AG08395 (cell line): ENCODE data around the gene SLC39A11.
A peak's percentile ranks its signal among the peaks of the same experiment; 100 is the strongest.
"Not testable (repeated sequence)": the region's sequence is repeated elsewhere in the genome, so short reads cannot be mapped to it uniquely, and the experiment has no call there.

ENCODE experiments used
- DNase-seq: peaks from one replicate; pipeline ENCODE4 v3.0.0; 2012; ENCODE audit warnings: mixed read lengths, low spot score

Gene SLC39A11

DNA sequence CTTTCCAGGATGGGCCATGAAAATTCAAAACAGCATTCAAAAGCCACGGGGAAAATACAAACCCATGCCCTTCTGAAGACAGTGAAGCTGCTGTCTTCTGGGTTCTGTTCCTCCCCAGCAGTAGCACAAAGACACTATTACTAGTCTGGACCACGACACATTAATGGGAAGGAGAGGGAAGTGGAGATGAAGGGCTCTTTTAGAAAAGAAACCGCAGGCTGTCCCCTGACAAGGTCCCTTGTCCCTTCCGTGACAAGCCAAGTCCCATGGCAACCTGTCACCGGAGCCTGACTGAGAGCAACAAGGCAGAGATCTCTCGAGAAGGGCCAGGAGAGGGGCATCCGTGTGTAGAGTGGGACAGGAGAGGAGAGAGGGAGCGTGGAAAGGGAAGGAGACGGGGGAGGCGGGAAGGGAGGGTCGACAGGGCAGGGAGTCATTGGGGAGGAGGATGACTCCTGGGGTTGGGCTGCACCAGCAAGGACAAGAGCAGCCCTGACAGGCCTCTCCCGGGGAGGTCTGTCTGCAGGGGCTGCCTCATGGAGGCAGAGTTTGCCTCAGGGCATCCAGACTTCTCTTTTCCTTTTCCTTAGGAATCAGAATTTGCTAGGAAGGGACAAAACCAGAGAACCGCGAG, 436.2 kb downstream of the SLC39A11 start:
- no peak for DNase-seq

DNA sequence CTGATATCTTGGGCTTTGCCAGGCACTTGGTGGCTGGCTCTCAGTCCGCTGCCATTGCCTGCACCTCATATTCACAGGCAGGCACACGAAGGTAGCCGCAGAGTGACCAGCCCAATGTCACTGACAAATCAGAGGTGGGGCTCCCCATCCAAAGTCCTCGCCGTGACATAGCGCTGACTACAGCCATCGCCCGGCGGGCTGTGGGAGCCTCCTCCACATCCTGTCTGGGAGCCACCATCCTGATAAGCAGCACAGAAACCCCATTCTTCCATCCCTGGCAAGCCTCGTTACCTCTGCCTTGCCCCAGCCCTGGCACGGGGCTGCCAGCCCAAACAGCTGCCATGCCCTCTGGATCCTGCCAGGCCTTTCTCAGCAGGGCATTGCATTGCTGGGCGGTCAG, 437.8 kb downstream of the SLC39A11 start:
- DNase-seq, result no peak

DNA sequence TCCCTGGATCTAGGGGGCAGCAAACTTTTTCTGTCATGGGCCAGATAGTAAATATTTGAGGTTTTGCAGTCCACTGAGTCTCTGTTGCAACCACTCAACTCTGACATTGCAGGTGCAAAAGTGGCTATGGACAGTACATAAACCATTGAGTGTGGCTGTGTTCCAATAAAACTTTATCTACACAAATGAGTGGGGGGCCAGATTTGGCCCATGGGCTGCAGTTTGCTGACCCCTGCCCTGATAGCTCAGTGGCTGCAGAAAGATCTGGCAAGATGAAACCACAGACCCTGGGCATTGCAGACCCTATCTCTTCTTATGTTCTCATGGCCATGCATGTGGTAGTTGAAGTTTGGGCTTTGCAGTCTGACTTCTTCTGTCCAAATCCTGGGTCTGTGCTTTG, 440.5 kb downstream of the SLC39A11 start:
- no peak for DNase-seq

DNA sequence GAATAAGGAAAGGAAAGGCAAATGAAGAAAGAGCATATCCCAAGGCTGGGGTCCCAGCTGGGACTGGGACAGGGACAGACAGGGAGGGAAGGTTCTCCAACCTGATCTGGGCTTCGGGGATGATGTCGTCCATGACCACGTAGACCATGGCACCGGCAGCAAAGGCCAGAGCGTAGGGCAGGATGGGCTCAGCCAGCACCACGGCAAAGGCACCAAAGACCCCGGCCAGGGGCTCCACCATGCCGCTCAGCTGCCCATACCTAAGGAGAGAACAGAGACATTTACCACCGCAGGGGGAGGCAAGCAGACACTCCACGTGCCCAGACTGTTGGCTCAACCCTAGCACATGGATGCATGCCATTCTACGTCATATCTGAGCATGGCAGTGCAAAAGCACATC, 443.8 kb downstream of the SLC39A11 start:
- no peak for DNase-seq

DNA sequence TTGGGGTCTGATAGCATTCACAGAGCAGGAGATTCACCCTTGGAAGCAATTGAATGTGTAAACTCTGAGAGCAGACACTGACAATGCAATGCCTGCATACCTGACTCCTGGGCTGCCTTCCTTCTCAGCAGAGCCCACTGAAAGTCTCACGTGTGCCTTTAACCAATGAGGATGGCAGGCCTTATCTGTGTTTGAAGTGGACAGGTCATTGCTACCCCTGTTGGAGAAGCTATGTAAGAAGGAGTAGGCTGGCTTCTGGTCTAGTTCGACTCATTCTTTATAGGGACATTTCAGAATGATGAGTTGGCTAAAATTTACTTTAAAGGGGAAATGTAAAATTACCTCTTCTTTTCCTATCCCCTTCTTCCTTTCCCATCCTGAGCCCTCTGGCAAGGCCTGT, 446.3 kb downstream of the SLC39A11 start:
- no peak for DNase-seq

DNA sequence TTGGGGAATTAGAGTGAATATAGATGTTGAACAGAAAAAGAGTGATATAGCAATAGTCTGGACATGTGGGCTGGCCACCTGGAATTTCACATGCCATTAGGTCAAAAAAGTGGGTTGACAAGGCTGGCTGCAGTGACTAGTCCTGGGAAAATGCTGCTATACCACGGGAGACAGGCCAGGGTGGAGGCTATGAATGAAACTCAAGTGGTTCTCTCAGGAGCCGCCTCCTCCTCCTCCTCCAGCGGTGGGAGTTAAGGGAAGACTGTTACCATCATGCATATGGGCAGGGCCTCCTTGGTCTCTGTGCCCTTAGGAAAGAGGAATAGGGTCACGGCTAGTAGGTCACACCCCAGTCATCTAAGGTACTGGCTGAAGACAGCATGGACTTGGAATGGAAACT, 448.0 kb downstream of the SLC39A11 start:
- no peak for DNase-seq

DNA sequence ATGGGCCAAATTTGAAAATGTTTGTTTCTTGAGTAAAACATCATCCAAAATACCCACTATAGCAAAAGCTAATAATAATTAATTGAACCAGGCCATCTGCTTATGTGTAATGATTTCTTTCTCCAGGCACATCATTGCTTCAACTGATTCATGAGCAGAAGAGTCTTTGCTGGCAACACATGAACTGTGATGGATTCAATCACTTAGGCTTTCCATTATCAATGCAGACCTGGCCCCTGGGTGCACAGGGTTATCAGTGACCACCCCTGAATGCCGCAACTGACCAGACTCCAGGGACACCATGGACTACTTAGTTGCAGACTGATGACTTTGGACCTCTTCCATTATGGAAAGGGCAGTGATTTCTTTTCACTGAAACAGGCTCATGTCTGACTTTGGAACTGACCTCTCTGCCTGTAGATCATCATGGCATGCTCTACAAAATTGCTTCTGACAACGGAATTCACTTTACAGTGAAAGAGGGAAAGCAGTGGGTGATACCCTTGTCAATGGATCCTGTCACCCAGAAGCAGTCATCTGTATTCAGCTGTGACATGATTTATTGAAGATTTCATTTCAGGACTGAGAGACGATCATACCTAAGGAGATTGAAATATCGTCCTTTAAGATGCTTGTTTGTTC, 448.8 kb downstream of the SLC39A11 start:
- no peak for DNase-seq

DNA sequence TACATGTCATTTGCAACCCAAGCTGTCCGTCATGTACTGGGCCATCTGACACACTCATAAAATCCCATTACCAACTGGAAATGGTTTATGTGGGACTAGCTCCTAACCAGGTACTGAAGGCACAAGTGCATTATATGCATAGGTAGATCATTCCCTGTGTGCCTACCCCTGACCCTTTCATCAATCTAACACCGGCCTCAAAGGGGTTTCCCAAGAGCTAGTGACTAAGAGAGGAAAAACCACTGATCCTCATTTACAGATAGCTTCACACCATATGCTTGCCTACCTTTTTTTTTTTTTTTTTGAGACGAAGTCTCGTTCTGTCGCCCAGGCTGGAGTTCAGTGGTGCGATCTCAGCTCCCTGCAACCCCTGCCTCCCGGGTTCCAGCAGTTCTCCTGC, 449.8 kb downstream of the SLC39A11 start:
- DNase-seq, result no peak

DNA sequence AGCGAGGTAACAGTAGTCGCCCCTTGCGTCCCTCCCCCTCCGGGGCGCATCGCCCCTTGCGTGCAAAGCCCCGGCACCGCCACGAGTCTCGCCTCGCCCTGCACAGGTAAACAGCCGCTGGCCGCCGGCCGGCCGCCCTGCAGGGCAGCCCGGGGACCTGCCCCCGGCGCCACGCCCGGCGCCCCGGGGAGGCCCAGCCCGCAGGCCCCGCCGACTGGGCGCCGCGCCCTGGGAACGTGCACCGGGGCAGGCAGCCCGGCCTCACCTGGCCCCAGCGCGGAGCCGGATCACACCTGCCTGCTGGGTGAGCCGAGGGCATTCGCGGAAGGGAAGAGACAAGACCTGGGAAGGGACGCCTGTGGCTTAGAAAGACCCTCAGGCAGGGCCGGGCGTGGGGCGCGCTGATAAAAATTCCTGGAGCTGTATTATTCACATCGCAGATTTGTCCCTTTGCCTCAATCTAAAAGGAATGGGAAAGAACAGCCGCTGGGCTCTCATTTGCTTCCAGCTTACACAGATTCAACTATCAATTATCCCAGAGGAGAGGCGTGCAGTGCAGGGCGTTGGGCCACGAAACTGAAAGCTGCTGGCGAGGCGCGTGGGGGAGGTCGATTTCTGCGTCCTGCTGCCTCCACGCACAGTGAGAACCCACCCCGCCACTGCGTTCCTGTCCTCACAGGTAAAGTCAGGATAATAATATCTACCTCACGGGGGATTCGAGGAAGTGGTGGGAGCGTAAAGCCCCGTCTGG, 451.9 kb downstream of the SLC39A11 start:
- no peak for DNase-seq

DNA sequence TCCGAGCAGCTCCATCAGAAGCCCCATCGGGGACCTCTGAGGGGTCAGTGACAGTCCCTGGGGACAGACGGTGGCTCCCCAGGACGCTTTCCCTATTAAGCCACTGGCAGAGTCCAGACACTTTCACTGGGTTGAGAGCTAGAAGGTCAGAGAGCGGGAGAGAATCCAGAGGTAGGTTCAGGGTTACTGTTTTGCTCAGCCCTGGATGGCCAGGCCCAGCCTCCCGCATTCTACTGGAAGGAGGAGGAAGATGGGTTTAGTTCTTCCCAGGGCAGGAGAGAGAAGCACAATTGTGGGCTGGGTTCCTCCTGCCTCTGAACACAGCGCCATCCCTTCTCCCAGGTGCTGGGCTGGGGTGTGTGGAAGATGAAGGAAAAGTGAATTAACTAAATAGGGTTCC, 452.8 kb downstream of the SLC39A11 start:
- no peak for DNase-seq

DNA sequence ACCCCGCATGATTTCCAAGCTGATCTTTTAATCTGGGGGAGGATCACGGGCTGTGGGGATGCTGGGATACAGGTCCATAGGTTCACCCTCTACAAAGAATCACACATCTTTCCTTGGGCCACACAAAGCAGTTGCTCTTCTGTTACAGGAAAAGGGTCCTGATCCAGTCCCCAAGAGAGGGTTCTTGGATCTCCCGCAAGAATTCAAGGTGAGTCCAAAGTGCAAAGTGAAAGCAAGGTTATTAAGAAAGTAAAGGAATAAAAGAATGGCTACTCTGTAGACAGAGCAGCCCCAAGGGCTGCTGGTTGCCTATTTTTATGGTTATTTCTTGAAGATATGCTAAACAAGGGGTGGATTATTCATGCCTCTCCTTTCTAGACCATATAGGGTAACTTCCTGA, 453.6 kb downstream of the SLC39A11 start:
- not testable (repeated sequence) for DNase-seq

DNA sequence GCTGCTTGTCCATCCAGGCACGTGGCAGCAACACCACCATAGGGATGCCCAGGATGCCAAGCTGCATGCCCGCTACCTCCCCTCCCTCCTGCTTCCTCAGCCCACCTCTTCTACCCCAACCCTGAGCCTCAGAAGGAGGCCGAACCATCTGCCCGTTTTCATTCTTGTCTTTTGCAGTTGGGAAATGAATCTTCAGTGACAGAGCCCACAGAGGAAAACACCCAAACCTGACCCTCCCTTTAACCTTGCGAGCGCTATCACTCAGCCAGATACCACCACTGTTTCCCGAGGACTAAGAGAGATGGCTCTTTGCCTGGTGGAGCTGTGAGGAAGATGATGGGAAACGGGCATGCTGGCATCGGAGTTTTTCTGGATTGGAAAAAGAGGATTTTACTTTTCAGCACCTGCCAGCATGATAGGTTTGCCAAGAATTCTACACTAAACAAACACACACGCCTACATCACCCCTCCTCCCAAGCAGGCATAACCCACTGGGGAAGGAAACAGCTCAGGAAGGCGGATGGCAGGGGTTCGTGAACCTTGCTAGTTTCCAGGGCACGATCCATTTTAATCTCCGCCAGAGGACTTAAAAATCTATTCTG, 457.4 kb downstream of the SLC39A11 start:
- no peak for DNase-seq

DNA sequence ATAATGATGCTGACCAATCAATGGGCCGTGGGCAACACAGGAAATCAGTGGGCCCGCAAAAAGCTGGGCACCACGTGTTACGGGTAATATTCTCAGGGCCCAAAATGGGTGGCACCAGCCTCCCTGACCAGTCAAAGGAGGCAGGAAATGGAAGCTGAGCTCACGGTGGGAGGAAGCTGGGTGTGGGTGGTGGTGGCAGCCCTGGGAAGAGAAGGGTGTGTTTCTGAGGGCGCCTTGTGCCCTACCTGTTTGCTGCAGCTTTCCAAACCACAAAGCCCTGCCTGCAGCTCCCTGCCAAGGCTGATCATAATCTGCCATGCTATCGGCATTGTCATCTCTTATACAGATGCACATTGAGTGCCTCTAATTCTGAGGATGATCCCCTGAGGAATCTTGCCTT, 457.9 kb downstream of the SLC39A11 start:
- DNase-seq, result no peak

DNA sequence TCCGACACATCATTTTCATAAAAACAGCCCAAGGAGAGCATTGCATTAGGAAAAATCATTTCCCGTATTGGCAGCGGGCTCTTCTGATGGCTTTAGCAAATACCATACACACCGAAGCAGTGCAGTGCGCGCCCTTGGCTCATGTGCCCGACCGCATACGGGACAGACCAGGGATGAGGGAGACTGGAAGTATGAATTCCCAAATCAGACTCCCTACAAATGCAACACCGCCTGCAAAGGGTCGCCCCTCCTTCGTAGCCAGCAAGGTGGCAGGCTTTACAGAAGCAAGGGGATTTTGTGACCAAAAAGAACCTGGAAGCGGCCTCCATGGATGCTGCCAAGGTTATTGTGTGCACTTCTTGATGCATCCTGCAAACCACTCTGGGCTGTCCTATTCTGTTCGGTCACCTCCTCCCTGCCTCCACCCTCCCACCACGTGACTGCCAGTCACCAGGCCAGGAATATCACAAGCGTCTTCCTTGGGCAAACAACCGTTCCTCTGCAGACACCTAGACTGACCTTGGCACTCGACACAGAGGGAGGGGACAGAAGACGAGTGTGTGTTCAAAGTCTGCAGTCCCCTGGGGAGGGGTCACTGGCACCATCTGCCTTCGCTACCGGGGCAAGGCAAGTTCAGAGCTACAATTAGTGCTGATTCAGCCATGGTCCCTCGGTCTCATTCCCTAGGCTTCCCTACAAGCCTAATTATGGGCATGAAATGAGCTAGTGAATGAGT, 460.4 kb downstream of the SLC39A11 start:
- no peak for DNase-seq

DNA sequence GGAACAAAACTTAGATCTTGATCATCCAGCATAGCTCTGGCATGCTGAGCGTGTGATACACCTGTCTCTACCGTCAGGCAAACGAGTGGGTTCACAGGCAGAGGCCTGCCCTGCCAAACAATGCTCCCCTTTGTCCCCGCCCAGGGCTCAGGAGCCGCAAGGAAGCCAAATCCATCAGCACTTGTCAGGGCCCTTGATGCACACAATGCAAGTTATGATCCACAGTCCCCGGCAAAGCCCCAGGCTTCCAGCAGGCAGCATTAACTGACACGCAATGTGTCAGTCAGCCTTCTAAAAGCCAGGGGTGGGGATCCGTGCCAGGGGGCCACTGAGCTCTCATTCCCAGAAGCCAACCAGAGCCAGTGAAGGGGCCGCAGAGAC, 460.9 kb downstream of the SLC39A11 start:
- no peak for DNase-seq

DNA sequence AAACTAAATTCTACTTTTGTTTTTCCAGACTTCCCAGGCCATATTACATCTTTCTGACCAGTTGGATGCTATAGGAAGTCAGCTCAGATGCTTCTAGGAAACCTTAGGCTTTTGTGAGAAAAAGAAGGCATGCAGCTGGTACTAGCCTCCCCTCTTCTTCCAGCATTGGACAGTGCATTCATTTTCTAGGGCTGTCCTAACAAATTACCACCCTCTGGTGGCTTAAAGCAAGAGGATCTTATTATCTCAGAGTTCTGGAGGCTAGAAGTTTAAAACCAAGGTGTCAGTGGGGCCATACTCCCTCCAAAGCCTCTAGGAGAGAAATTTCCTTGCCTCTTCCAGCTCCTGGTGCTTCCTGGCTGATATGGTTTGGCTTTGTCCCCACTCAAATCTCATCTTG, 467.8 kb downstream of the SLC39A11 start:
- DNase-seq, result no peak

DNA sequence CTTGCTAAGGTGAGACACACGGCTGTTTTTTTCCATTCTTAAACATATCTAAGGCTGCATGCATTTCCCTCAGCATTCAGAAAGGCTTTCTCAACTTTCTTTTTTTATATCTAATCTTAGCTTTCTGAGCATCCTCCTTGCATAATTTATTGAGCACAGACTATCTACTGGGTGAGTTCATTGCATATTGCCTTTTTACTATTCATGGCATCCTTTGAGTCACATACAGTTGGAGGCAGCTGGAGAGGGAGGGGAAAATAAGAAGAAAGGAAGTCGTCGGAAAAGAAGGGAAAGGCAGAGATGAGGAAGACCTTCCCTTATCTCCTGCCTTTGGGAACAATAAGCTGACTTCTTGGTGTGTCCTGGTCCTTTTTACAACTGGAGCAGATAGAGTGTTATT, 468.3 kb downstream of the SLC39A11 start:
- no peak for DNase-seq

DNA sequence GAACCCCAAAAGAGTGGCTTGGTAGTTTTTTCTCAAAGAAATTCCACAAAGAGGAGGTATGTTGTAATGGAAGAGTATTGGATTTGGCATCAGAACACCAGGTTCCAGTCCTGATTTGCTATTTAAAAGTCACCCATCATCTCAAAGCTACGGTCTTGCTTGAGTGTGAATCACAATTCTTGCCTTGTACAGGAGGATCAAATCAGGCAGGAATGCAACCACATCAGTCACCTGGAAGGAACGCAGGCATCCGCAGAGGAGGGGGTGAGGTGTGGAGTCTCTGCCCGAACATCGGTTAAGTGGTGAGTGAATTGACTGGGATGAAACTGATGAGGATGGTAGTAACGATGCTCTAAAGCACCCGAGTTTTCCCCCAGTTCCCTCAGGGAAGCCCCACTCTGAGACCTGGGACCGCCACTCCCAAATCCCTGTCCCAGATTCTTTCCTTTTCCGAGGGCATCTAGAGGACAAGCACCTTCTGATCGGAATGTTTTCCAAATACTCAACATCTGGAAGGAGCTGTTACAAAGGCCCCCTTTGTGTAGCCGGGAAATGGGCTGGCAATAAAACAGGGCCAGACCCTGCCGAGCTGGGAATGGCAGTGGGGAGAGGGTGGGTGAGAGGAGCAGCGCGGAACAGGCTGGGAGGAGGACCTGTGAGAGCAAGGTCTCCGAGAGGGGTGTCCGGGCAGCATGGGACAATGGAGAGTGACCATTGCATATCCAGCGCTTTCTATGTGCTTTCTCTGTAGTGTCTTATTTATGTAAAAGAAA, 469.6 kb downstream of the SLC39A11 start:
- DNase-seq, result no peak

DNA sequence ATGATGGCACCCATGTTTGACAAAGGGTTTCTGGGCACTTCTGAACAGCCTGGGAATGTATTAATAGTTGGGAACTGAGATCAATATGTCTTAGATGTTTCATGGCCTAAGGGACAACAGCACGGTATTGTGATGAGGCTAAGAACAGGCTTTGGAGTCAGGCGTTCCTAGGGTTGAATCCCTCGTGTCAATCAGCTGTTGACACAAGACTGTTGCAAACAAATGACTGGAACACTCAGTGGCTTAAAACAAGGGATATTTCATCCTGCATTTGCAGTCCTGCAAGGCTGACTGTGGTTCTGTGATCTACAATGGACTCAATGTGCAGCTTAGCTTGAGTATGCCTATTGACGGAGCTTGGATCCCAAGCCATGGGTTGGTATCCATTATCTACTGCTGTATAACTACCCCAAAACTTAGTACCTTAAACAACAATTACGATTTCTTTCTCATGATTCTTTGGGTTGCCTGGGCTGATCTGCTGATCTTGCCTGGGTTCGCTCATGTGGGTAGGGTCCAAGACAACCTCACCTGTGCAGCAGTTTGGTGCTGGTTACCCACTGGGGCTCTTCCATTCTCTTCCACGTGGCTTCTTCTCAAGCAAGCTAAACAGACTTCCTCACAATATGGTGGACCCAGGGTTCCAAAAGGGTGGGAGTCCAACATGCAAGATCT, 472.4 kb downstream of the SLC39A11 start:
- DNase-seq, result no peak

DNA sequence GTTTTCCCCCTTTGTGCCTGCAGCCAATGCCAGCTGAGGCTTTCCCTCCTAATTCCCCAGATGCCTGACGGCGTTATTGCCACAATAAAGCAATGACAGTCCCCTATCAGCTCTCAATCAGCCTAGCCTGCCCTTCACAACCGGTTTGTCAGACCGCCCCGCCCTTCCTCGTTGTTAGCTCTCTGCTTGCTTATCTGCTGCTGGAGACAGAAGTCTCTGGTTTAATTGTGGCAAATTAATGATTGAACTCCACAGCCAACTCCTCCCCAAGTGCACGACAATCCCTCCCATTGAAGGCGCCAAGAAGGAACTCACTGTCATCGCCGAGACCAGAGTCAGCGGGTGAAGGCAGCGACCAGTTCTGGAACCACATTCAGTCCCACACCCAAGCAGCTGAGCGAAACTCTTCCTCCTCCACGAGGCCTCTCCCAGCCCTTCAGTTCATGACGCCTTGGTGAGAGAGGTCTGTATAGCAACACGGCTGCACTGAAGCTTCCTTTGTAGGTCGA, 474.4 kb downstream of the SLC39A11 start:
- DNase-seq, result peak; percentile 38

DNA sequence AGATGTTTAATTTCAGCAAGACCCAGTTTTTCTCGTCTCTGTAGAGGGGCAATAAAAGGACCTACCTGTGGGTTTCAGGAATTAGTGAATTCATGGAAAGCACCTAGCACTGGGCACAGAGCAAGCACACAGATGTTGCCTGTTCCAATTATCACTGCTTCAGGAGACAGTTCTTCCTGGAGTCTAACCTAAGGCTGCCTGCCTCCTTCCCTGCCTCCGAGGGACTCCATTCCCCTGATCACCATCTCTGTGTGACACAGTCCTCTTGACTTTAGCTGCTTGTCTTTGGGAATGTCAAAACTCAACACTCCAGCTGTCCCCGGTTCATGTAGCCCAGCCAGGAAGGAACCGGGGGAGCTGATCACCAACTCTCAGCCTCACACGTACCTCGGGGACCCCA, 474.9 kb downstream of the SLC39A11 start:
- DNase-seq, result no peak
